ENCODE results near the gene ZNF653. TPM values are rescaled to one million over a fixed set of nuclear protein-coding genes. Genes with fewer than 3 reads are reported as not detected.

Gene ZNF653
- total RNA-seq, 3 donors from 2014 or later (not counting 1 experiment from before 2014, with no cell fraction given), result 9.9 to 15.4 (median 10.8) TPM

GRCh38 chr19:11535792-11536595 is 30.4 kb upstream of the ZNF653 start:
- Histone ChIP-seq H3K27ac (ENCODE audit: low read length) (peak overlapping the region; percentile 60), H3K9me3 (ENCODE audit: control insufficient read depth, insufficient read depth, low read length) (no peaks in the 10 kb centered on the region), H3K36me3 (ENCODE audit: control insufficient read depth, insufficient read depth, low read length) (no peaks in the 10 kb centered on the region), H3K4me1 (ENCODE audit: control insufficient read depth, insufficient read depth, low read length) (peaks cover 12% of the 10 kb centered on the region), H3K27me3 (ENCODE audit: control insufficient read depth, insufficient read depth, low read length) (peaks cover 5% of the 10 kb centered on the region), H3K4me3 (ENCODE audit: low read length) (peak overlapping the region; percentile 5)
- Mint-ChIP-seq H3K27me3 (ENCODE audit: low read depth in 2 of 2) (peaks cover 12 to 16% of the 10 kb centered on the region in 2 donors), H3K4me1 (peaks cover 8 to 16% of the 10 kb centered on the region in 2 donors), H3K36me3 (no peaks in the 10 kb centered on the region), H3K27ac (peak overlapping the region; percentile 75 to 88), H3K9me3 (no peaks in the 10 kb centered on the region), H3K4me3 (peak overlapping the region; percentile 67)
- ATAC-seq (peak; percentile 91 to 95 (median 94)), DNase-seq (peak; percentile 90 to 94)
- intact Hi-C loops (cut with micrococcal nuclease), result loop anchor here (1.0 kb wide), 3 partner anchors 8 to 51 kb away; partner anchors contain the start of gene ELOF1
- peak; percentile 93 for TF ChIP-seq CTCF (IDR thresholded peaks at IDR 0.05)
- 14% methylated on average over 53 of the region's 54 CpGs for WGBS (ENCODE audit: insufficient coverage)

GRCh38 chr19:11534948-11535347 is 29.3 kb upstream of the ZNF653 start:
- H3K9me3 ChIP-seq (ENCODE audit: control insufficient read depth, insufficient read depth, low read length), result no peaks in the 10 kb centered on the region
- H3K4me3 ChIP-seq (ENCODE audit: low read length), result no peak overlapping the region
- ATAC-seq, result no peak
- intact Hi-C loops (cut with micrococcal nuclease), result no loop called here
- H3K4me3 Mint-ChIP-seq, result no peak overlapping the region
- H3K4me1 ChIP-seq (ENCODE audit: control insufficient read depth, insufficient read depth, low read length), result peaks cover 12% of the 10 kb centered on the region
- peak overlapping the region; percentile 75 to 88 for H3K27ac Mint-ChIP-seq
- WGBS (ENCODE audit: insufficient coverage), result 88% methylated on average over 4 of the region's 5 CpGs
- H3K36me3 Mint-ChIP-seq, result no peaks in the 10 kb centered on the region
- TF ChIP-seq CTCF (IDR thresholded peaks at IDR 0.05), result no peak
- DNase-seq, result no peak
- H3K9me3 Mint-ChIP-seq, result no peaks in the 10 kb centered on the region
- no peak overlapping the region for H3K27ac ChIP-seq (ENCODE audit: low read length)
- H3K27me3 Mint-ChIP-seq (ENCODE audit: low read depth in 2 of 2), result peaks cover 12% of the 10 kb centered on the region in 2 donors
- H3K36me3 ChIP-seq (ENCODE audit: control insufficient read depth, insufficient read depth, low read length), result no peaks in the 10 kb centered on the region
- H3K27me3 ChIP-seq (ENCODE audit: control insufficient read depth, insufficient read depth, low read length), result peaks cover 5% of the 10 kb centered on the region
- H3K4me1 Mint-ChIP-seq, result peaks cover 8 to 16% of the 10 kb centered on the region in 2 donors

- Mint-ChIP-seq H3K27ac (peak overlapping the region; percentile 8 to 88), H3K27me3 (ENCODE audit: low read depth in 2 of 2) (peaks cover 12% of the 10 kb centered on the region in 2 donors), H3K36me3 (no peaks in the 10 kb centered on the region), H3K4me3 (no peak overlapping the region), H3K4me1 (peaks cover 8 to 16% of the 10 kb centered on the region in 2 donors), H3K9me3 (no peaks in the 10 kb centered on the region)
- Histone ChIP-seq H3K27me3 (ENCODE audit: control insufficient read depth, insufficient read depth, low read length) (peaks cover 5% of the 10 kb centered on the region), H3K4me3 (ENCODE audit: low read length) (no peak overlapping the region), H3K36me3 (ENCODE audit: control insufficient read depth, insufficient read depth, low read length) (no peaks in the 10 kb centered on the region), H3K4me1 (ENCODE audit: control insufficient read depth, insufficient read depth, low read length) (peaks cover 13% of the 10 kb centered on the region), H3K27ac (ENCODE audit: low read length) (no peak overlapping the region), H3K9me3 (ENCODE audit: control insufficient read depth, insufficient read depth, low read length) (no peaks in the 10 kb centered on the region)
- DNase-seq, result no peak
- no peak for ATAC-seq
- WGBS (ENCODE audit: insufficient coverage), result 31% methylated on average over 1 of the region's 1 CpG
- intact Hi-C loops (cut with micrococcal nuclease), result no loop called here
- TF ChIP-seq CTCF (IDR thresholded peaks at IDR 0.05), result no peak
These were observed 28.9 kb upstream of the ZNF653 start for GRCh38 chr19:11534538-11534937.
